Naive thymus-derived CD4-positive, alpha-beta T cell (primary cell): ENCODE data around the gene HIRA. TPM values are rescaled to one million over a fixed set of nuclear protein-coding genes. Genes with fewer than 3 reads are reported as not detected.

Experiments
- ATAC-seq: fragments of 150-1000 bp; cut with Tn5 transposase; 2 replicates; pipeline ENCODE4 v1.10.0; 2021; ENCODE audit warnings: mild to moderate bottlenecking, moderate library complexity
- CTCF ChIA-PET: fragments of 350-600 bp; sonication (Branson Sonifier 250); formaldehyde crosslinking; loops from one replicate; lab custom pipeline; 2021; ENCODE audit warnings: antibody characterized with exemption; lab: Charles Lee
- POLR2A ChIA-PET: fragments of 350-600 bp; sonication (Branson Sonifier 250); formaldehyde crosslinking; loops from one replicate; lab custom pipeline; 2021; ENCODE audit warnings: antibody characterized with exemption, inconsistent platforms; lab: Charles Lee
- DNase-seq, 9 donors: peaks; one replicate each; pipeline versions ENCODE4 v3.0.0 to v3.0.0-alpha.2; 2020 to 2022; ENCODE audit warnings: mixed read lengths in 1 of 9
- H3K27ac ChIP-seq: one replicate; pipeline ENCODE4 v1.7.0; 2013; ENCODE audit warnings: mild to moderate bottlenecking, low read depth, low read length, moderate library complexity
- H3K27me3 ChIP-seq, 2 donors: one replicate each; pipeline ENCODE4 v1.7.0; 2013; ENCODE audit warnings: low read length in 2 of 2, mild to moderate bottlenecking in 2 of 2, moderate library complexity in 2 of 2; ENCODE audit not compliant: control insufficient read depth in 2 of 2, insufficient read depth in 2 of 2
- H3K36me3 ChIP-seq, 3 experiments: 1 replicate in 2 of 3; 2 replicates in 1 of 3; pipeline ENCODE4 v1.7.0; 2013; ENCODE audit warnings: low read length in 3 of 3, mild to moderate bottlenecking in 3 of 3, moderate library complexity in 1 of 3; ENCODE audit not compliant: insufficient read depth in 3 of 3, control insufficient read depth in 2 of 3
- H3K4me1 ChIP-seq, 2 donors: one replicate each; pipeline ENCODE4 v1.7.0; 2013; ENCODE audit warnings: low read length in 2 of 2, mild to moderate bottlenecking in 2 of 2, moderate library complexity in 1 of 2; ENCODE audit not compliant: control insufficient read depth in 2 of 2, insufficient read depth in 2 of 2
- H3K4me3 ChIP-seq: 2 replicates; pipeline ENCODE4 v1.7.0; 2013; ENCODE audit warnings: mild to moderate bottlenecking, low read length
- H3K9me3 ChIP-seq, 3 experiments: 1 replicate in 2 of 3; 2 replicates in 1 of 3; pipeline ENCODE4 v1.7.0; 2013; ENCODE audit warnings: low read length in 3 of 3; ENCODE audit not compliant: control insufficient read depth in 2 of 3
- H3K27ac Mint-ChIP-seq, 9 donors: one replicate each; pipeline ENCODE4 v1.8.0; 2020 to 2022; ENCODE audit warnings: mixed read lengths in 9 of 9, mild to moderate bottlenecking in 8 of 9, moderate library complexity in 5 of 9, inconsistent platforms in 2 of 9
- H3K27me3 Mint-ChIP-seq, 5 donors: one replicate each; pipeline ENCODE4 v1.8.0; 2021 to 2022; ENCODE audit warnings: mixed read lengths in 5 of 5, mild to moderate bottlenecking in 1 of 5
- H3K36me3 Mint-ChIP-seq, 5 donors: one replicate each; pipeline ENCODE4 v1.8.0; 2020 to 2022; ENCODE audit warnings: mixed read lengths in 5 of 5, mild to moderate bottlenecking in 3 of 5, inconsistent platforms in 1 of 5
- H3K4me1 Mint-ChIP-seq, 7 donors: one replicate each; pipeline ENCODE4 v1.8.0; 2020 to 2022; ENCODE audit warnings: mixed read lengths in 7 of 7, mild to moderate bottlenecking in 3 of 7, inconsistent platforms in 1 of 7
- H3K4me3 Mint-ChIP-seq, 10 donors: one replicate each; pipeline ENCODE4 v1.8.0; 2020 to 2022; ENCODE audit warnings: mild to moderate bottlenecking in 10 of 10, mixed read lengths in 10 of 10, moderate library complexity in 6 of 10, inconsistent platforms in 2 of 10
- H3K9me3 Mint-ChIP-seq, 11 donors: one replicate each; pipeline ENCODE4 v1.8.0; 2020 to 2022; ENCODE audit warnings: mixed read lengths in 11 of 11, mild to moderate bottlenecking in 4 of 11, inconsistent platforms in 1 of 11, moderate library complexity in 1 of 11
- intact Hi-C, 2 donors: fragments of 100-400 bp; cut with micrococcal nuclease; formaldehyde crosslinking; loops; one replicate each; pipeline ENCODE4 v1.15.1; 2023
- polyA plus RNA-seq, 2 donors: library from polyadenylated mRNA; unstranded; fragments of 300-500 nt; fragmentation: Illumina TruSeq; gene quantifications; one replicate each; pipeline ENCODE4 v1.2.3, GENCODE V29; 2021
- total RNA-seq, 6 experiments: library from RNA in 5 of 6; stranded (reverse) in 5 of 6; gene quantifications; 1 replicate in 5 of 6; 2 replicates in 1 of 6; pipeline ENCODE4 v1.2.3 and lab custom pipeline; 2021 to 2026

The HIRA gene
- total and polyA plus RNA-seq, 7 experiments from 2014 or later: 2.8 to 42.3 (median 22.5) TPM

DNA sequence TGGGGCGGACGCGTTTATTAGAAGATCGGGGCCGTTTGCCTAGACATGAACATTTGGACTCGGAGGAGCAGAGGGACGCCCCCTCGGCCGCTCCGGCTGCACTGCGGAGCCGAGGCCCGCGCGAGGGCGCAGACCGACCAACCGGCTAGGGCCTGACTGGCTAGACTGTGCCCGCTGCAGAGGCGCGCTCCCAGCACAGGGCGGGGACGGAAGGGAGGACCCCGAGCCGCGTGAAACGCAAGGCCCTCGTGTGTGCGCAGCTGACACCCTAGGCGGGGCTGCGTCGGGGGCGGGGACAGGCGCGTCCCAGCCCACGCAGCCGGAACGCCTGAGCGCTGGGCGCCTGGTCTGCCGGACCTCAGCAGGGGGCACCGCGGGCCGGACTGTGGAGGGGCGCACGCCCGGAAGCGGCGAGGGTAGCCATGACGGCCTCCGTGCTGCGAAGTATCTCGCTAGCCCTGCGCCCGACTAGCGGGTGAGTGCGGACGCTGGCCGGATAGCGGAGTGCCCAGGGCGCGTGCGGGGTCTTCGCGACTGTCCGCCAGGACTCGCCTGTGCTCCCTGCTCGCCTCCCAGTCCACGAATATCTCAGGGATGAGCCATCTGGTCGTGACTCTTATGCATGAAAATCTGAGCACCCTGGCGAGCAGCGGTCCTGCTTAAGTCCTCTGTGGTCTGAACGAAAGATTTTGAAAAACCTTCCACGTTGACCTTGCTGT, 759 bp upstream of the HIRA start, which contains the start of gene MRPL40:
MRPL40 (plus strand) TSS at position 413 of the 719 bp plus-strand sequence; CDS start at position 423, 10 bp downstream.
- intact Hi-C loops: loop anchor here (1.0 to 10.0 kb wide), 9 partner anchors 15 to 1573 kb away; partner anchors contain the start of genes C22orf39 (in 2 of the 2), SLC25A1 (in 2 of the 2), CDC45 (in 1 of the 2) and CLTCL1 (in 1 of the 2)
- Histone ChIP-seq H3K36me3 (peaks cover 0 to 19% (median 3%) of the 10 kb centered on the region in 3 experiments), H3K27me3 (no peaks in the 10 kb centered on the region), H3K9me3 (no peaks in the 10 kb centered on the region), H3K4me3 (peak within 1 kb of the TSS; percentile 97), H3K27ac (peak within 1 kb of the TSS; percentile 80), H3K4me1 (peaks cover 16 to 23% of the 10 kb centered on the region in 2 donors)
- H3K4me1 Mint-ChIP-seq: peaks cover 27 to 50% (median 40%) of the 10 kb centered on the region in 7 donors
- ChIA-PET POLR2A (interaction anchor here (0.6 to 3.1 kb wide), 12 partner anchors 9 to 310 kb away, joined by 3 to 41 read pairs (median 8); partner anchors contain the start of genes C22orf39, CDC45 and DGCR2), CTCF (no interaction called here)
- ATAC-seq (peak; percentile 90), DNase-seq (peak; percentile 70 to 92 (median 84))
- peak within 1 kb of the TSS; percentile 80 to 97 (median 91) for H3K27ac Mint-ChIP-seq
- no peaks in the 10 kb centered on the region for H3K27me3 Mint-ChIP-seq
- H3K9me3 Mint-ChIP-seq: no peaks in the 10 kb centered on the region
- peak within 1 kb of the TSS; percentile 82 to 94 (median 91) for H3K4me3 Mint-ChIP-seq
- peaks cover 0 to 25% (median 0%) of the 10 kb centered on the region in 5 donors for H3K36me3 Mint-ChIP-seq

DNA sequence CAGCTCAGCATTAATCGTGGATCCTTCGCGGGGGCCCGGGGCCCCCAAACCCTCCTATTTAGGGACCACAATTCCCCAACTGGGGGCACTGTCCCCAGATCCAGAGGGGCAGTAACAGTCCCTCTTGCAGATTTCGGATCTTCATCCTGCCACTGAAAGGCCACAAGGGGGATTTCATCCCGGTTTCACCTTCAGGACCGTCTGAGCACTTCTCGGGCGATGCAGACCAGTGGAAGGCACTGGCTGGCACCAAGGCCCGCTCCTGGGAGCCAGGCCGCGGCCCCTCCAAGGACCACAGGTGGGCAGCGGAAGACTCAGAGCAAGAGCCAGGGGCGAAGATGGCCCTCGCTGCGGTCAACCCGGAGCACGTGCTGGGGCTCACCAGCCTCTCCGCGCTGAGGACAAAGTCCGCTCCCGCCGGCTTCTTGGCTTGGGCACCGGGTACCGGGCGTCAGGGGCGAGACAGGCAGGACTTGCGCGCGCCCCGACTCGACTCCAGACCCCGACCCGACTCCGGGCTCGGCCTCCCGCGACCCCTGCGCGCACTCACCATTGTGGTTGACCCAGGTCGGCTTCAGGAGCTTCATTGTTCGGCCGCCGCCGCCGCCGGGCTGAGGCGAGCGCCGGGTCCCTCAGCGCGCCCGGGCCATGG, 517 bp downstream of the HIRA start:
- Mint-ChIP-seq H3K36me3 (peaks cover 0 to 35% (median 0%) of the 10 kb centered on the region in 5 donors), H3K9me3 (no peaks in the 10 kb centered on the region), H3K4me3 (peak overlapping the region; percentile 86 to 95 (median 92)), H3K27me3 (no peaks in the 10 kb centered on the region), H3K27ac (peak overlapping the region; percentile 65 to 94 (median 91)), H3K4me1 (peaks cover 38 to 63% (median 53%) of the 10 kb centered on the region in 7 donors)
- DNase-seq (peak in 4 of 9 donors; percentile 4 to 53 (median 13)), ATAC-seq (no peak)
- intact Hi-C loops: loop anchor here (1.0 to 10.0 kb wide), 6 partner anchors 12 to 1574 kb away; partner anchors contain the start of genes DGCR2 (in 1 of the 2), SLC25A1 (in 1 of the 2) and THAP7 (in 1 of the 2)
- Histone ChIP-seq H3K36me3 (peaks cover 0 to 14% (median 3%) of the 10 kb centered on the region in 3 experiments), H3K9me3 (no peaks in the 10 kb centered on the region), H3K27me3 (no peaks in the 10 kb centered on the region), H3K4me3 (peak overlapping the region; percentile 95), H3K4me1 (peaks cover 16 to 23% of the 10 kb centered on the region in 2 donors), H3K27ac (peak overlapping the region; percentile 80)
- CTCF ChIA-PET: no interaction called here
- POLR2A ChIA-PET: interaction anchor here (0.5 to 3.1 kb wide), 10 partner anchors 8 to 171 kb away, joined by 3 to 41 read pairs (median 8); partner anchors contain the start of genes C22orf39 and CDC45

DNA sequence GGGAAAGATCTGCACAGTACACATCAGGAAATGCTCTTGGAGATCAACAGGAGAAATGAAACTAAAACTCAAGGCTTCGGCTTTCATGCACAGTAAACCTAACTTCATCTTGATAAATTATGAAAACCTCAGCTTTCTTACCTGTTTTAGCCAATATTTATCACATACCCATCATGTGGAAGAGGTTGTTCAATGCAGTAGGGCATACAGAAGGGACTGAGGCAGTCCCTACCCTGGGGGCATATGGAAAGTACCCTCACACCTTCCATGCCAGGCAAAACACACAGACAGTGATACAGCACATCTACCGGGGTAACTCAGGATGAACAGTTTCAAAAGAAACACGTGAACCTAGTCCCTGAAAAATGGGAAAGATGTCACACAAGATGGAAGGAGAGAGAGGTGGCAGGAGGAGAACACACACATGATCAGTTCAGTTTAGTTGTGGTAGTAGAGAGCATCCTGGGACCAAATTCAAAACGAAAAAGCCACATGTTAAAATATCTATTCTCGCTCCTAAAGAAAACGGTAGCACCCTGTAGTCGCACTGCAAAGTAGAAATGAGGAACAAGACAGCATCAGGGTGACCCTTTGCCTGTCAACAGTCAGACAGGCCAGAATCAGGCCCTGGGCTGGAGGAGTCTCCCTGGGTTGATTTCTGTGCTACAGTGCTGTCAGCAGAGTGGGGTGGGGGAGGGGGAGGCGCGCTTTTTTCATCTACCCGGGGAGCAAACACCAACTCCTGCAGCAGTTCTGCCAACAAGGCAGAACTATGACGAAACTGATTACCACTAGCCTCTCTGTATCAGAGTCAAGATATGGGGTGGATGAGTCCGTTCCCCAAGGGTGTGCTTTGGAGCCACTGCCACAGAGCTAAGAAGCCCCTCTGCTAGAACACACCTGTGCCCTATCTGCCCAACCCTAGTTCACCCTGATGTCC, 1.3 kb downstream of the HIRA start:
- Histone ChIP-seq H3K36me3 (peaks cover 0 to 6% (median 0%) of the 10 kb centered on the region in 3 experiments), H3K9me3 (no peaks in the 10 kb centered on the region), H3K27ac (peak overlapping the region; percentile 80), H3K4me3 (peak overlapping the region; percentile 95), H3K4me1 (peaks cover 16 to 24% of the 10 kb centered on the region in 2 donors), H3K27me3 (no peaks in the 10 kb centered on the region)
- intact Hi-C loops: loop anchor here (1.0 to 10.0 kb wide), 5 partner anchors 11 to 1575 kb away; partner anchors contain the start of genes SLC25A1 (in 1 of the 2) and THAP7 (in 1 of the 2)
- H3K9me3 Mint-ChIP-seq: no peaks in the 10 kb centered on the region
- no peaks in the 10 kb centered on the region for H3K27me3 Mint-ChIP-seq
- DNase-seq: peak in 7 of 9 donors; percentile 19 to 68 (median 41)
- peak; percentile 12 for ATAC-seq
- H3K27ac Mint-ChIP-seq: peak overlapping the region; percentile 65 to 94 (median 91)
- H3K4me3 Mint-ChIP-seq: peak overlapping the region; percentile 86 to 95 (median 92)
- H3K4me1 Mint-ChIP-seq: peaks cover 39 to 61% (median 57%) of the 10 kb centered on the region in 7 donors
- CTCF ChIA-PET: no interaction called here
- peaks cover 0 to 34% (median 0%) of the 10 kb centered on the region in 5 donors for H3K36me3 Mint-ChIP-seq
- POLR2A ChIA-PET: interaction anchor here (2.6 to 3.1 kb wide), 2 partner anchors 15 to 17 kb away, joined by 10 to 41 read pairs; partner anchors contain the start of gene C22orf39

DNA sequence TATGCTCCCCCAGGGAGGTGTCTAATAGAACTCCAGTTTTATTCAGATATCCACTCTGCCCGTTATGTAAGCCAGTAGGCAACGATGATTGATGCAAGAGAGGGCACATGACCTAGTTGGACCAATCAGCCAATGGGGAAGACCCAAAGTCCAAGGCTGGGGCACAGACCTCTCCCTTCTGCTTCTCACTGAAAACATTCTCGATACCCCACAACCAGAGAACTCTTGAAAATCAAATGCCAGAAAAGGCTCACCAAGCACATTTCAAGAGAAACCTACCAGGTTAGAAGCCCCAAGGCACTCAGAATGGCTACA, 7.4 kb downstream of the HIRA start:
- Histone ChIP-seq H3K4me1 (peaks cover 24 to 42% of the 10 kb centered on the region in 2 donors), H3K27ac (no peak overlapping the region), H3K4me3 (no peak overlapping the region), H3K27me3 (no peaks in the 10 kb centered on the region), H3K9me3 (no peaks in the 10 kb centered on the region), H3K36me3 (no peaks in the 10 kb centered on the region)
- DNase-seq (no peak), ATAC-seq (no peak)
- ChIA-PET POLR2A (no interaction called here), CTCF (interaction anchor here (0.6 kb wide), 1 partner anchor 192 kb away, joined by 3 read pairs; no protein-coding TSS in a partner anchor)
- no peaks in the 10 kb centered on the region for H3K27me3 Mint-ChIP-seq
- no peaks in the 10 kb centered on the region for H3K9me3 Mint-ChIP-seq
- H3K4me3 Mint-ChIP-seq: no peak overlapping the region
- H3K36me3 Mint-ChIP-seq: peaks cover 0 to 22% (median 0%) of the 10 kb centered on the region in 5 donors
- intact Hi-C loops: no loop called here
- H3K27ac Mint-ChIP-seq: peak overlapping the region in 3 of 9 donors; percentile 71 to 91 (median 85)
- H3K4me1 Mint-ChIP-seq: peaks cover 57 to 94% (median 87%) of the 10 kb centered on the region in 7 donors

DNA sequence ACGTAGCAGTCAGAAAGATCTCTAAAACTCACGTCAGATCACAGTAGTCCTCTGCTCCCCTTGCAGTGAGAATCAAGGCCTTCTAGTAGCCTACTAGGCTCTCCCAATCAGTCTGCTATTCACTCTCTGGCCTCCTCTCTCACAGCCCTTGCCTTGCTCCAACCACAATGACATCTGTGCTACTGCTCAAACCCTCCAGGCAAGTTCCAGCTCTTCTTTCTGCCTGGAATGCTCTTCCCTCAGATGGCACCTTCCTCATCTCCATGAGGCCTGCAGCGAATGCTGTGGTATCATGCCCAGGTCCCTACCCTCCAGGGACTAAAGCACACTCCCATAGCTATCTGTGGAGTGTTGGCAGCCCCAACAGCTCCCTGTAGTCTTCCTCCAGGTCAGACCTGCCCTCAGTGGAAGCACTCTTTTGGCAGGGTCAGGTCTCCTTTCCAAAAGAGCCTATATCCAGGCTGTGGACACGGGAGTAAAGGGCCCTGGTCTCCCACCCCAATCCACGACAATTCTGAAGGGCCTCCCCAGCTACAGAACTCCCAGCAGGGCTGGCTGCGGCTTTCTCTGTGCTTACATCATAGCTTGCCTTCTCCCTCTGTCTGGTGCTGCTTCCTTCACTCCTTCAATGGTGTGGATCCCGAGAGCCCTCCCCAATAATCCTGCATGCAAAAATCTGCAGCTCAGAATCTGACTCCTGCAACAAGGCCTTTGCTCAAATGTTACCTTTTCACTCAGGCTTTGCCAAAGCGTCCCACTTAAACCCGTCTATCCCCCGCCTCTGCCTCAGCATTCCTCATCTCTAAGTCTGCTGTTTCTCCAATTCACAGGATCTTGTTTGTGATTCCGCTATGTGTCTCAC, 8.9 kb downstream of the HIRA start:
- Mint-ChIP-seq H3K4me3 (peak overlapping the region in 8 of 10 donors; percentile 1 to 56 (median 14)), H3K4me1 (peaks cover 53 to 93% (median 87%) of the 10 kb centered on the region in 7 donors), H3K27me3 (no peaks in the 10 kb centered on the region), H3K27ac (peak overlapping the region; percentile 16 to 93 (median 71)), H3K36me3 (peaks cover 0 to 17% (median 0%) of the 10 kb centered on the region in 5 donors), H3K9me3 (no peaks in the 10 kb centered on the region)
- H3K4me3 ChIP-seq: no peak overlapping the region
- H3K4me1 ChIP-seq: peaks cover 27 to 45% of the 10 kb centered on the region in 2 donors
- no peaks in the 10 kb centered on the region for H3K27me3 ChIP-seq
- ChIA-PET CTCF (interaction anchor here (0.7 to 0.9 kb wide), 2 partner anchors 29 to 1363 kb away, joined by 3 to 4 read pairs; no protein-coding TSS in a partner anchor), POLR2A (interaction anchor here (0.7 to 3.2 kb wide), 1 partner anchor 9 kb away, joined by 3 to 11 read pairs; the partner anchor contains the start of genes HIRA and MRPL40)
- H3K27ac ChIP-seq: peak overlapping the region; percentile 27
- no peaks in the 10 kb centered on the region for H3K9me3 ChIP-seq
- intact Hi-C loops: no loop called here
- H3K36me3 ChIP-seq: no peaks in the 10 kb centered on the region
- DNase-seq: no peak
- ATAC-seq: no peak
